Gastrocnemius medialis (tissue), 4 donors: ENCODE measurements around the gene OR56B4.

Experiments used
- CTCF ChIP-seq, 5 experiments: fragments of 450-650 bp in 3 of 5; fragments of 200-600 bp in 2 of 5; sonication (generic) in 2 of 5; IDR thresholded peaks in 4 of 5; conservative IDR thresholded peaks in 1 of 5; 1 replicate in 4 of 5; 2 replicates in 1 of 5; pipeline ENCODE4 v1.5.1; 2016 to 2019; ENCODE audit warnings: antibody characterized with exemption in 5 of 5, mild to moderate bottlenecking in 3 of 5, moderate library complexity in 3 of 5
- POLR2A ChIP-seq, 2 donors: fragments of 450-650 bp; IDR thresholded peaks; one replicate each; pipeline ENCODE4 v1.6.1; 2017; ENCODE audit warnings: antibody characterized with exemption in 2 of 2, mild to moderate bottlenecking in 2 of 2, moderate library complexity in 2 of 2

- no peak for TF ChIP-seq CTCF (IDR thresholded peaks at IDR 0.05 in 4 of 5, conservative IDR thresholded peaks at IDR 0.05 in 1 of 5)
- TF ChIP-seq POLR2A (IDR thresholded peaks at IDR 0.05): no peak
Observed at GRCh38 chr11:6129635-6130034, 22.2 kb downstream of the OR56B4 start.
